GM23248 (cell line): ENCODE results near the gene SCAP. TPM values are rescaled to one million over a fixed set of nuclear protein-coding genes. Genes with fewer than 3 reads are reported as not detected.

Experiments used
- DNase-seq: peaks from one replicate; pipeline ENCODE4 v3.0.0-alpha.2; 2015
- H2AFZ ChIP-seq: fragments of 200-600 bp; sonication (generic); 2 replicates; pipeline ENCODE4 v1.6.1; 2016; ENCODE audit warnings: antibody characterized with exemption
- H3F3A ChIP-seq: fragments of 200-600 bp; sonication (generic); 2 replicates; pipeline ENCODE4 v1.6.1; 2016; ENCODE audit warnings: mild to moderate bottlenecking, antibody characterized with exemption, mixed run types; ENCODE audit not compliant: insufficient read depth
- H3K27ac ChIP-seq: fragments of 200-600 bp; sonication (generic); 2 replicates; pipeline ENCODE4 v1.5.1; 2016; ENCODE audit warnings: mild to moderate bottlenecking
- H3K27me3 ChIP-seq: fragments of 200-600 bp; sonication (generic); replicated peaks from 2 replicates; pipeline ENCODE4 v1.6.1; 2016; ENCODE audit warnings: mild to moderate bottlenecking; ENCODE audit not compliant: insufficient read depth
- H3K36me3 ChIP-seq: fragments of 200-600 bp; sonication (generic); 2 replicates; pipeline ENCODE4 v1.6.1; 2016; ENCODE audit warnings: low read depth, mild to moderate bottlenecking
- H3K4me1 ChIP-seq: fragments of 200-600 bp; sonication (generic); 2 replicates; pipeline ENCODE4 v1.6.1; 2016; ENCODE audit warnings: mild to moderate bottlenecking; ENCODE audit not compliant: insufficient read depth
- H3K4me2 ChIP-seq: fragments of 200-600 bp; sonication (generic); one replicate; pipeline ENCODE4 v1.6.1; 2016; ENCODE audit warnings: mild to moderate bottlenecking; ENCODE audit not compliant: unreplicated experiment
- H3K4me3 ChIP-seq: fragments of 200-600 bp; sonication (generic); 2 replicates; pipeline ENCODE4 v1.5.1; 2016; ENCODE audit warnings: mild to moderate bottlenecking
- H3K79me2 ChIP-seq: fragments of 200-600 bp; sonication (generic); 2 replicates; pipeline ENCODE4 v1.6.1; 2016; ENCODE audit warnings: mild to moderate bottlenecking; ENCODE audit not compliant: insufficient read depth
- H3K9ac ChIP-seq: fragments of 200-600 bp; sonication (generic); 2 replicates; pipeline ENCODE4 v1.6.1; 2016; ENCODE audit warnings: mild to moderate bottlenecking
- H3K9me2 ChIP-seq: fragments of 200-600 bp; sonication (generic); 2 replicates; pipeline ENCODE4 v1.6.1; 2016; ENCODE audit warnings: mixed run types, mild to moderate bottlenecking, moderate library complexity; ENCODE audit not compliant: insufficient read depth
- H3K9me3 ChIP-seq: fragments of 200-600 bp; sonication (generic); one replicate; pipeline ENCODE4 v1.6.1; 2017; ENCODE audit warnings: low read depth
- H4K20me1 ChIP-seq: fragments of 200-600 bp; sonication (generic); 2 replicates; pipeline ENCODE4 v1.6.0; 2016; ENCODE audit not compliant: insufficient read depth
- EZH2 ChIP-seq: fragments of 200-600 bp; sonication (generic); IDR thresholded peaks from 2 replicates; pipeline ENCODE4 v1.6.1; 2018; ENCODE audit warnings: antibody characterized with exemption, mild to moderate bottlenecking; ENCODE audit not compliant: insufficient read depth, poor library complexity, severe bottlenecking
- EZH2phosphoT487 ChIP-seq: fragments of 200-600 bp; sonication (generic); IDR thresholded peaks from 2 replicates; pipeline ENCODE4 v1.6.1; 2018; ENCODE audit warnings: antibody characterized with exemption, moderate library complexity, mild to moderate bottlenecking, low read depth; ENCODE audit not compliant: insufficient read depth
- WGBS, 2 experiments: methylation state at CpG; one replicate each; pipeline ENCODE4 v1.1.6; 2015 to 2017; ENCODE audit warnings: low lambda C conversion rate in 2 of 2, low coverage in 1 of 2; ENCODE audit errors: missing lambda C conversion rate in 2 of 2; 5-methylcytosine and 5-hydroxymethylcytosine counted together
- in situ Hi-C: fragments of 300-500 bp; cut with MboI; formaldehyde crosslinking; loops from 2 replicates; pipeline ENCODE4 v1.15.0; 2020
- polyA plus RNA-seq: library from polyadenylated mRNA; unstranded; fragments of >200 nt; fragmentation: Nextera tagmentation; extraction: Ambion mirVana; gene quantifications from 2 replicates; pipeline ENCODE4 v1.2.1, GENCODE V29; 2016
- total RNA-seq: library from RNA; depleted of rRNA; stranded (reverse); fragments of >200 nt; shearing (Covaris generic); gene quantifications from 2 replicates; pipeline ENCODE4 v1.2.3, GENCODE V29; 2014

The SCAP gene
- total and polyA plus RNA-seq, 2 experiments from 2014 or later: 34.7 to 70.1 TPM

DNA sequence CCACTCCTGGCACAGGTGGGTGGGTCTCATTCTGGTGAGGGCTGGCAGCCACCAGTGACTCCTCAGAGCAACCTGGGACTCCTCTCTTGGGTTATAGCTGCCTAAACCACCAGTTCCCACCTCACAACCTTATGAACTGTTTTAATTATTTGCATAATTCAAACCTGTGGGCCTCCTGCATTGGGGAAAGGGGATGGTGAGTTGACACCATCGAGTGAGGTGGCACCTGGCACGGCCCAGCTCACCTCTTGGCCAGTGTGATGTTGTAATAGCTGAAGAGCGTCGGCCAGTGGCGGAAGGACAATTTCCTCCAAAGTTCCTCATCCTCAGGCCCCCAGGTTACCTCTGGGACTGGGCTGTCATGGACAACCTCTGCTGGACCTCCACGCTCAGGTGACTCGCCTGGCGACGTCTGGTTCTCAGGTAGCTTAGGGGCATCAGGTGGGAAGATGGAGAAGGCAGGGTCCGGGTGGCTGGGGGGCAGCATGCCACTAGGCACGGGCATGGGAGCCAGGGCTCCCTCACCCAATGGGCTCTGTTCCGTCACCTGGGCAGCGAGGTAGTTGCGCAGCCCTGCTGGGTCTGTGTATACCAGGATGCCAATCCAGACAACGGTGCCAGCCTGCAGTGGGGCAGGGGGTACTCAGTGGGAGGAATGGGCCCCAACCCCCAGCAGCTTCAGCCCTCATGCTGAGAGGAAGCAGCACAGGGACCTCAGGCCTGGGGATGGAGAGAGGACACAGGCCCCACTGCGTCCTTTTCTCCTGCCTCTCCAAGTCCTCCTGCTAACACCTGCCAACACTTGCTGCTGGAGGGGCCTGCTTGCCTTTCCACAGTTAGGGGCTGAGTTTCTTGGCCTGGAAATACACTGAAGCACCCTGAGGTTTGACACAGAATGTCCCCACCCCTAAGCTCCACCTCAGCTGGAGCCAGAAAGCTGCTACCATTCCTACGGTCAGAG, 56.4 kb downstream of the SCAP start:
- peaks cover 5% of the 10 kb centered on the region; the same call in 1 of the 2 replicates for H3K4me1 ChIP-seq
- no peaks in the 10 kb centered on the region for H3K9me3 ChIP-seq
- TF ChIP-seq EZH2 (no peak), EZH2phosphoT487 (no peak)
- DNase-seq: no peak
- no peak overlapping the region for H3K27ac ChIP-seq
- no peak overlapping the region for H2AFZ ChIP-seq
- no peaks in the 10 kb centered on the region for H4K20me1 ChIP-seq
- no peak overlapping the region for H3K4me3 ChIP-seq
- peaks cover 5% of the 10 kb centered on the region; the same call in 1 of the 2 replicates for H3F3A ChIP-seq
- no peaks in the 10 kb centered on the region for H3K27me3 ChIP-seq
- H3K9me2 ChIP-seq: no peaks in the 10 kb centered on the region
- H3K4me2 ChIP-seq: no peak overlapping the region
- no peaks in the 10 kb centered on the region for H3K79me2 ChIP-seq
- no peak overlapping the region for H3K9ac ChIP-seq
- H3K36me3 ChIP-seq: no peaks in the 10 kb centered on the region; the same call in 1 of the 2 replicates
- 93 to 94% methylated on average over 17 of the region's 17 CpGs for WGBS, 2 experiments
- in situ Hi-C loops: no loop called here

DNA sequence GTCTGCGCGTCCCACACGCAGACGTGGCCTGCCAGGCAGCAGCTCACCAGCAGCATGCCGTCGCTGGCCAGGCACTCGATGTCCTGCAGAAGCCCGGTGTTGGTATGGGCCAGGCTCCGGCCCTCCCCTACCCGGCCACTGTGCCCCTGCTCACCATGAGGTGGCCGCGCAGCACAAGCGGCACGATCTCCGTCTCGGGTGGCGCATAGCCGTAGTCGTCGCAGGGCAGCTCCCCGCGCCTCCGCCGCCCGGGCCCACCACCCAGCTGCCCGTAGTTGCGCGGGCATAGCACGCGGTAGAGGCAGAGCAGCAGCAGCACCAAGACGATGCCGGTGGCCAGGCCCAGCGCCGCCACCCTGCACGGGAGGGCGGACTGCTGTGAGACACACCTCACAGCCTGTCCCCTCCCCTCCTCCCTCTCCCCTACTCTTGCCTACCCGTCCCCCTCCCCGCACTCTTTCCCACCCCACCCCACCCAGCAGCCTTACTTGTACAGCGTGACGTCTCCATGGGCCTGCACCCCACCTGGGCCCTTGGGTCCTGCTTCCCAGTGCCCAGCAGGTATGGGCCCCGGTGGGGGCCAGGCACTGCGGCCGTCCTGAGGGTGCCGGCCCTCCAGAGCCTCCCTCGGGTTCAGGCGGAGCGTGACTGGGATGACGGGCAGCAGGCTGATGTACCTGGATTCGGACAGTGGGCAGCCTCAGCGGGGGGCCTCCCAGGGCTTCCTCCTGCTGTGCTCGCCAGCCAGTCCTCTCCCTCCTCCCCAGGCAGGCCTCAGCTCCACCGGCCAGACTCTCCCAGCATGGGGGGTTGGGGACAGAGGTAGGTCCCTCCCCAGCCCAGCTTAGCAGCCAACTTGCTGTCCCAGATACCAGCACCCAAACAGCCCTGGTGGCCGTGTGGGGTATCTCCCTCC, 57.3 kb downstream of the SCAP start:
- in situ Hi-C loops: no loop called here
- H3K36me3 ChIP-seq: no peaks in the 10 kb centered on the region; the same call in 1 of the 2 replicates
- no peaks in the 10 kb centered on the region for H3K9me3 ChIP-seq
- H3K79me2 ChIP-seq: no peaks in the 10 kb centered on the region
- WGBS, 2 experiments: 92 to 94% methylated on average over 28 to 53 of the region's 53 CpGs
- peaks cover 5% of the 10 kb centered on the region; the same call in 1 of the 2 replicates for H3K4me1 ChIP-seq
- TF ChIP-seq EZH2 (no peak), EZH2phosphoT487 (no peak)
- H3K27me3 ChIP-seq: no peaks in the 10 kb centered on the region
- no peaks in the 10 kb centered on the region for H3K9me2 ChIP-seq
- no peak overlapping the region for H2AFZ ChIP-seq
- H3F3A ChIP-seq: peaks cover 6% of the 10 kb centered on the region; the same call in 1 of the 2 replicates
- H3K9ac ChIP-seq: no peak overlapping the region
- no peak for DNase-seq
- H3K4me2 ChIP-seq: no peak overlapping the region
- H4K20me1 ChIP-seq: no peaks in the 10 kb centered on the region
- no peak overlapping the region for H3K4me3 ChIP-seq
- no peak overlapping the region for H3K27ac ChIP-seq

DNA sequence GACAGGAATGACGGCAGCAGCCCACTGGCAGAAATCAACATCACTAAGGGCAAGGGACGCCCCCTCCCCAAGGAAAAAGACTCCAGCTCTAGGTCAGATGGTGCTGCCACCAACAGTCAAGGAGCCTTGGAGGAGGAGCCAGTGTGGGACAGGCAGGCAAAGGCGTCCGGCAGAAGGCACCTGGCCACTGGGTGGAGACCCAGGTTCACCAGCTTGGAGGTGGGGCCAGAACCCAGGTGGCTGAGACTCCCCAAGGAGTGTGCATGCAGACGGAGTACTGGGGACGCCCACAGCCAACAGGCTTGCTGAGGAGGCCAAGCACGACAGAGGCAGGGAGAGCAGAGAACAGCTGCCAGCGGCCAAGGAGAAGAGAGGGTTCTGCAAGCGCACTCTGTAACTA, 59.7 kb downstream of the SCAP start:
- Histone ChIP-seq H3K79me2 (no peaks in the 10 kb centered on the region), H3K4me3 (no peak overlapping the region), H3K9me2 (no peaks in the 10 kb centered on the region), H3K36me3 (no peaks in the 10 kb centered on the region; the same call in 1 of the 2 replicates), H3K9ac (no peak overlapping the region), H3F3A (0 out of 2 replicates have a peak, but pooled peaks cover 4% of the 10 kb centered on the region), H3K27ac (no peak overlapping the region), H3K4me2 (no peak overlapping the region), H4K20me1 (no peaks in the 10 kb centered on the region), H3K4me1 (no peaks in the 10 kb centered on the region), H3K9me3 (no peaks in the 10 kb centered on the region), H3K27me3 (no peaks in the 10 kb centered on the region), H2AFZ (no peak overlapping the region)
- no peak for TF ChIP-seq EZH2
- TF ChIP-seq EZH2phosphoT487: no peak
- DNase-seq: no peak
- in situ Hi-C loops: no loop called here
- 85 to 88% methylated on average over 9 of the region's 9 CpGs for WGBS, 2 experiments
